ENCODE measurements around the gene RGL3. TPM values are rescaled to one million over a fixed set of nuclear protein-coding genes. Genes with fewer than 3 reads are reported as not detected.

The RGL3 gene
- total RNA-seq, 1 experiment from 2014 or later: 22.6 TPM

DNA sequence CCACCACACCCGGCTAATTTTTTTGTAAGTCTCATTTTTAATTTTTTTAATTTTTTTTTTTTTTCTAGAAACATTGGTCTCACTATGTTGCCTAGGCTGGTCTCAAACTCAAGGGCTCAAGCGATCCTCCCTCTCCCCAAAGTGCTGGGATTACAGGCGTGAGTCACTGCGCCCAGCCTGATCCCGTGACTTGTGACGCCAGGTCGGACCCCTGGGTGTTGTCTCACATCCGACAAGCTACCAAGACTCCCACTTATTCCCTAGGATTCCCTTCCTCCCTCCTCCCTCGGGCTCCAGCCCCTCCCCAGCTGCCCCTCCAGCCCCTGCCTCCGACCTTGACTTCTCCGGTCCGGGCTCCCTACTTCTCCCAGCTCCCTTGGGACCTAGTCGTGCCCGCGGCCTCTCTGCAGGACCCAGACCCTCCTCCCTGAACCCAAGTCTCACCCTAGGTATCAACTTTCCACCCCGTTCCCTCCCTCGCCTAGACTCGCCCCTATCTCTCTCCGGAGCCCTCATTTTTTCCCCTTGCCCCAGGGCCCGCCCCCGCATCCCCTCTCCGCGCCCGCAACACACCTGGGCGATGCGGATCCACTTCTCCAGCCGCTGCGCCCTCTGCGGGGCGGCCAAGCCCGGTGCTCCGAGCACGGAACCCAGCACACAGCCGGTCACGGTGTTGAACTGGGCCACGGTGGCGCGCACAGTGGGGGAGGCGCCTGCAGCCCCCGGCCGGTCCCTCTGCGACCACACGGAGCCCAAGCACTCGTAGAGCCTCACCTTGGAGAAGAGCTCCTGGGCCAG is 13.1 kb downstream of the RGL3 start:
- ChIA-PET POLR2A (interaction anchor here (0.7 kb wide), 1 partner anchor 29 kb away, joined by 4 read pairs; the partner anchor contains the start of gene ODAD3), CTCF (no interaction called here)
- BruUV-seq (replicated peaks): no TSS peak
- no peak overlapping the region for H3K4me3 ChIP-seq (ENCODE audit: low read depth in 2 of 2, low read length in 2 of 2)
- no peaks in the 10 kb centered on the region for H3K4me1 ChIP-seq (ENCODE audit: control insufficient read depth, insufficient read depth, low read length)
- no peaks in the 10 kb centered on the region for H3K9me3 ChIP-seq (ENCODE audit: control insufficient read depth, insufficient read depth, low read depth, low read length)
- no peak overlapping the region for H3K27ac ChIP-seq (ENCODE audit: low read length)
- in situ Hi-C loops (cut with HindIII; ENCODE audit: low pct_unique_long_range_greater_than_20kb, low sequenced_read_pairs) (no loop called here), intact Hi-C loops (cut with micrococcal nuclease; ENCODE audit: unreplicated experiment) (no loop called here)
- no peaks in the 10 kb centered on the region for H3K36me3 ChIP-seq (ENCODE audit: control insufficient read depth, insufficient read depth, low read length)
- DNase-seq (ENCODE audit: low read depth, low spot score) (no peak), ATAC-seq (no peak)
- no peaks in the 10 kb centered on the region for H3K27me3 ChIP-seq (ENCODE audit: control insufficient read depth, insufficient read depth, low read length)
- TF ChIP-seq, protein P1, sequence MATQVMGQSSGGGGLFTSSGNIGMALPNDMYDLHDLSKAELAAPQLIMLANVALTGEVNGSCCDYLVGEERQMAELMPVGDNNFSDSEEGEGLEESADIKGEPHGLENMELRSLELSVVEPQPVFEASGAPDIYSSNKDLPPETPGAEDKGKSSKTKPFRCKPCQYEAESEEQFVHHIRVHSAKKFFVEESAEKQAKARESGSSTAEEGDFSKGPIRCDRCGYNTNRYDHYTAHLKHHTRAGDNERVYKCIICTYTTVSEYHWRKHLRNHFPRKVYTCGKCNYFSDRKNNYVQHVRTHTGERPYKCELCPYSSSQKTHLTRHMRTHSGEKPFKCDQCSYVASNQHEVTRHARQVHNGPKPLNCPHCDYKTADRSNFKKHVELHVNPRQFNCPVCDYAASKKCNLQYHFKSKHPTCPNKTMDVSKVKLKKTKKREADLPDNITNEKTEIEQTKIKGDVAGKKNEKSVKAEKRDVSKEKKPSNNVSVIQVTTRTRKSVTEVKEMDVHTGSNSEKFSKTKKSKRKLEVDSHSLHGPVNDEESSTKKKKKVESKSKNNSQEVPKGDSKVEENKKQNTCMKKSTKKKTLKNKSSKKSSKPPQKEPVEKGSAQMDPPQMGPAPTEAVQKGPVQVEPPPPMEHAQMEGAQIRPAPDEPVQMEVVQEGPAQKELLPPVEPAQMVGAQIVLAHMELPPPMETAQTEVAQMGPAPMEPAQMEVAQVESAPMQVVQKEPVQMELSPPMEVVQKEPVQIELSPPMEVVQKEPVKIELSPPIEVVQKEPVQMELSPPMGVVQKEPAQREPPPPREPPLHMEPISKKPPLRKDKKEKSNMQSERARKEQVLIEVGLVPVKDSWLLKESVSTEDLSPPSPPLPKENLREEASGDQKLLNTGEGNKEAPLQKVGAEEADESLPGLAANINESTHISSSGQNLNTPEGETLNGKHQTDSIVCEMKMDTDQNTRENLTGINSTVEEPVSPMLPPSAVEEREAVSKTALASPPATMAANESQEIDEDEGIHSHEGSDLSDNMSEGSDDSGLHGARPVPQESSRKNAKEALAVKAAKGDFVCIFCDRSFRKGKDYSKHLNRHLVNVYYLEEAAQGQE (IDR thresholded peaks at IDR 0.05; ENCODE audit: insufficient read depth in 1 of 2, low read depth in 2 of 2, low read length in 1 of 2): no peak
- TF ChIP-seq TCF7L2 (IDR thresholded peaks at IDR 0.05; ENCODE audit: low read depth, low read length) (no peak), SIN3A (IDR thresholded peaks at IDR 0.05; ENCODE audit: borderline replicate concordance, insufficient read depth, low read depth, low read length) (no peak), POLR2AphosphoS5 (IDR thresholded peaks at IDR 0.05; ENCODE audit: low read depth, low read length) (no peak)
- TF ChIP-seq, protein P2, sequence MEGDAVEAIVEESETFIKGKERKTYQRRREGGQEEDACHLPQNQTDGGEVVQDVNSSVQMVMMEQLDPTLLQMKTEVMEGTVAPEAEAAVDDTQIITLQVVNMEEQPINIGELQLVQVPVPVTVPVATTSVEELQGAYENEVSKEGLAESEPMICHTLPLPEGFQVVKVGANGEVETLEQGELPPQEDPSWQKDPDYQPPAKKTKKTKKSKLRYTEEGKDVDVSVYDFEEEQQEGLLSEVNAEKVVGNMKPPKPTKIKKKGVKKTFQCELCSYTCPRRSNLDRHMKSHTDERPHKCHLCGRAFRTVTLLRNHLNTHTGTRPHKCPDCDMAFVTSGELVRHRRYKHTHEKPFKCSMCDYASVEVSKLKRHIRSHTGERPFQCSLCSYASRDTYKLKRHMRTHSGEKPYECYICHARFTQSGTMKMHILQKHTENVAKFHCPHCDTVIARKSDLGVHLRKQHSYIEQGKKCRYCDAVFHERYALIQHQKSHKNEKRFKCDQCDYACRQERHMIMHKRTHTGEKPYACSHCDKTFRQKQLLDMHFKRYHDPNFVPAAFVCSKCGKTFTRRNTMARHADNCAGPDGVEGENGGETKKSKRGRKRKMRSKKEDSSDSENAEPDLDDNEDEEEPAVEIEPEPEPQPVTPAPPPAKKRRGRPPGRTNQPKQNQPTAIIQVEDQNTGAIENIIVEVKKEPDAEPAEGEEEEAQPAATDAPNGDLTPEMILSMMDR (IDR thresholded peaks at IDR 0.05): no peak

DNA sequence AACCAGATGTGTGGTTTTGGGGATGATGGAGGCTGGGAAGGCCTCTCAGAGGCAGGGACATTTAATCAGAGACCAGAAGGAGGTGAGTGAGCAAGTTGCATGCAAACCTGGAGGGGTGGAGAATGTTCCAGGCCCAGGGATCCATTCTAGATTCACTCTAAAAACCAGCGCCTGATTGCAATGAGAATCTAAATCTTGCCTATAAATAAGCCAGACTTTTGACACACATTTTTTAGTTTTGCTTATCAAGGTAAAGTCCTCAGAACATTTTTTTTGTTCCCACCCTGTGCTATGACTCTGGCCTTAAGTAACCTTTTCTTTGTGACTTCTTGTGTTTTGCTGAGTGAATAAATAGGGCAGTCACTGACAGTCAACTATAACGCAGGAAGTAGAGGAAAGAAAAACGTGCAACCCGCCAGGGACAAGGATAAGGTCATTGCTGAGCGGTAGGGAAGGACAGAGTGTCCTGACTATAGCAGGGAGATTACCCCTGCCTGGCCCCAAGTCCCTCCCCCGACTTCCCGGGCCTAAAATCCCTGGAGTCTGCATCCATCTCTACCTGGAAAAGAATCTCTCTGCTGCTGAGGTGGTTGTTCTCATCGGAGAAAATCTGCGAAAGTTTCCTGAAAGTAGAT is 14.4 kb downstream of the RGL3 start:
- CTCF ChIA-PET: no interaction called here
- POLR2A ChIA-PET: no interaction called here
- BruUV-seq (replicated peaks): no TSS peak
- no peaks in the 10 kb centered on the region for H3K36me3 ChIP-seq (ENCODE audit: control insufficient read depth, insufficient read depth, low read length)
- H3K9me3 ChIP-seq (ENCODE audit: control insufficient read depth, insufficient read depth, low read depth, low read length): no peaks in the 10 kb centered on the region
- in situ Hi-C loops (cut with HindIII; ENCODE audit: low pct_unique_long_range_greater_than_20kb, low sequenced_read_pairs): no loop called here
- intact Hi-C loops (cut with micrococcal nuclease; ENCODE audit: unreplicated experiment): no loop called here
- ATAC-seq: no peak
- no peak for DNase-seq (ENCODE audit: low read depth, low spot score)
- TF ChIP-seq SIN3A (IDR thresholded peaks at IDR 0.05; ENCODE audit: borderline replicate concordance, insufficient read depth, low read depth, low read length) (no peak), TCF7L2 (IDR thresholded peaks at IDR 0.05; ENCODE audit: low read depth, low read length) (no peak), POLR2AphosphoS5 (IDR thresholded peaks at IDR 0.05; ENCODE audit: low read depth, low read length) (no peak)
- TF ChIP-seq, protein P2 (IDR thresholded peaks at IDR 0.05): no peak
- TF ChIP-seq, protein P1 (IDR thresholded peaks at IDR 0.05; ENCODE audit: insufficient read depth in 1 of 2, low read depth in 2 of 2, low read length in 1 of 2): no peak
- H3K4me1 ChIP-seq (ENCODE audit: control insufficient read depth, insufficient read depth, low read length): no peaks in the 10 kb centered on the region
- H3K4me3 ChIP-seq (ENCODE audit: low read depth in 2 of 2, low read length in 2 of 2): no peak overlapping the region
- H3K27me3 ChIP-seq (ENCODE audit: control insufficient read depth, insufficient read depth, low read length): no peaks in the 10 kb centered on the region
- H3K27ac ChIP-seq (ENCODE audit: low read length): no peak overlapping the region
